Uterus (tissue), 4 donors: ENCODE results near the gene TBCA. TPM values are rescaled to one million over a fixed set of nuclear protein-coding genes. Genes with fewer than 3 reads are reported as not detected.

ENCODE experiments used
- DNase-seq, 2 donors: peaks; one replicate each; pipeline ENCODE4 v3.0.0-alpha.2; 2019 to 2020
- H3K27ac ChIP-seq, 2 donors: fragments of 200-600 bp; sonication (generic); 1 replicate in 1 of 2; 2 replicates in 1 of 2; pipeline ENCODE4 v1.5.1; 2016 to 2018
- H3K27me3 ChIP-seq, 2 donors: fragments of 200-600 bp; sonication (generic); one replicate each; pipeline ENCODE4 v1.5.1; 2018 to 2019; ENCODE audit warnings: control low read depth in 1 of 2
- H3K36me3 ChIP-seq, 2 donors: fragments of 200-600 bp; sonication (generic); one replicate each; pipeline ENCODE4 v1.5.1; 2019; ENCODE audit warnings: control low read depth in 1 of 2
- H3K4me1 ChIP-seq, 2 donors: fragments of 200-600 bp; sonication (generic); one replicate each; pipeline ENCODE4 v1.5.1; 2018 to 2019; ENCODE audit warnings: control low read depth in 1 of 2
- H3K4me3 ChIP-seq, 2 donors: fragments of 200-600 bp; sonication (generic); 1 replicate in 1 of 2; 2 replicates in 1 of 2; pipeline ENCODE4 v1.5.1; 2018 to 2019; ENCODE audit warnings: mild to moderate bottlenecking in 1 of 2
- H3K9me3 ChIP-seq, 2 donors: fragments of 200-600 bp; sonication (generic); one replicate each; pipeline ENCODE4 v1.5.1; 2019; ENCODE audit warnings: control low read depth in 1 of 2
- CTCF ChIP-seq, 4 experiments: fragments of 200-600 bp in 2 of 4; fragments of 450-650 bp in 2 of 4; sonication (generic) in 2 of 4; IDR thresholded peaks; one replicate each; pipeline ENCODE4 v1.5.1; 2016 to 2019; ENCODE audit warnings: antibody characterized with exemption in 4 of 4, mild to moderate bottlenecking in 2 of 4, moderate library complexity in 1 of 4
- POLR2A ChIP-seq, 2 donors: fragments of 450-650 bp; IDR thresholded peaks; one replicate each; pipeline ENCODE4 v1.6.1; 2016; ENCODE audit warnings: antibody characterized with exemption in 2 of 2, mild to moderate bottlenecking in 1 of 2, moderate library complexity in 1 of 2
- intact Hi-C: fragments of 100-400 bp; cut with DNase I; formaldehyde crosslinking; loops from one replicate; pipeline ENCODE4 v1.15.1; 2023; ENCODE audit warnings: low total_unique reads
- total RNA-seq, 4 donors: library from RNA; depleted of rRNA in 3 of 4; stranded (reverse); fragments of >200 nt in 3 of 4; gene quantifications; one replicate each; pipeline versions ENCODE4 v1.1.0 to v1.2.4, GENCODE V29; 2014 to 2023
- donor health status: DM: yes; HTN: yes; CAD: no.

TBCA gene
- total RNA-seq, 4 donors from 2014 or later = 64.6 to 178 (median 158) TPM

- no peak for DNase-seq
- Histone ChIP-seq H3K27me3 (no peaks in the 10 kb centered on the region), H3K27ac (no peak overlapping the region), H3K4me3 (no peak overlapping the region), H3K36me3 (no peaks in the 10 kb centered on the region), H3K9me3 (no peaks in the 10 kb centered on the region), H3K4me1 (no peaks in the 10 kb centered on the region)
- intact Hi-C loops = no loop called here
- TF ChIP-seq CTCF (IDR thresholded peaks at IDR 0.05) = no peak
- TF ChIP-seq POLR2A (IDR thresholded peaks at IDR 0.05) = no peak
These were observed 28.0 kb downstream of the TBCA start for GRCh38 chr5:77748160-77748559.

GRCh38 chr5:77744116-77744515, 32.0 kb downstream of the TBCA start:
- no peak overlapping the region for H3K4me3 ChIP-seq

DNA sequence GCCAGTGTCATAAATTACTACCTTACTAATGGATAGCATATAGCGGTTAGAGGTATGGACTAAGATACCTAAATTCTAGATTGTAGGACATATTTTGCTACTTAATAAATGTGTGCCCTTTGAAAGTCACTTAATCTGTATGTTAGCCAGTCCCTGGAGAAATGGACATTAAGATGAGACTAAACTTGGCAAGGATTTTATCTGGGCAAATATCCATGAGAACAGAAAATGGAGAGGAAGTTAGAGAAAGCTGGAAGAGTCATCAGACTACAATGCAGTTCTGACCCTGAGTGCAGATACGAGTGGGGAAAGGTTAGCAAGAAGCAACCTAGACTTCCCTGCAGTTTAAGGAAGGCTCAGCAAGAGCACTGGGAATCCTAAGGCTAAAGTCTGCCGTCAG, 33.0 kb downstream of the TBCA start:
- H3K36me3 ChIP-seq = no peaks in the 10 kb centered on the region
- no peak overlapping the region for H3K27ac ChIP-seq
- no peak for DNase-seq
- no peak overlapping the region for H3K4me3 ChIP-seq
- H3K4me1 ChIP-seq = no peaks in the 10 kb centered on the region
- intact Hi-C loops = no loop called here
- TF ChIP-seq CTCF (IDR thresholded peaks at IDR 0.05) = no peak
- TF ChIP-seq POLR2A (IDR thresholded peaks at IDR 0.05) = no peak
- no peaks in the 10 kb centered on the region for H3K9me3 ChIP-seq
- no peaks in the 10 kb centered on the region for H3K27me3 ChIP-seq

More at GRCh38 chr5:77744116-77744515, 32.0 kb downstream of the TBCA start:
- H3K27me3 ChIP-seq = no peaks in the 10 kb centered on the region
- H3K27ac ChIP-seq = no peak overlapping the region
- H3K9me3 ChIP-seq = no peaks in the 10 kb centered on the region
- no peaks in the 10 kb centered on the region for H3K4me1 ChIP-seq
- DNase-seq = no peak
- TF ChIP-seq POLR2A (IDR thresholded peaks at IDR 0.05) = no peak
- no peak for TF ChIP-seq CTCF (IDR thresholded peaks at IDR 0.05)
- intact Hi-C loops = no loop called here
- H3K36me3 ChIP-seq = no peaks in the 10 kb centered on the region

GRCh38 chr5:77741608-77742007, 34.5 kb downstream of the TBCA start:
- Histone ChIP-seq H3K4me1 (no peaks in the 10 kb centered on the region), H3K9me3 (no peaks in the 10 kb centered on the region), H3K36me3 (no peaks in the 10 kb centered on the region), H3K27ac (no peak overlapping the region), H3K27me3 (no peaks in the 10 kb centered on the region), H3K4me3 (no peak overlapping the region)
- TF ChIP-seq POLR2A (IDR thresholded peaks at IDR 0.05) = no peak
- no peak for TF ChIP-seq CTCF (IDR thresholded peaks at IDR 0.05)
- intact Hi-C loops = no loop called here
- no peak for DNase-seq

- H3K27ac ChIP-seq = no peak overlapping the region
- intact Hi-C loops = no loop called here
- H3K27me3 ChIP-seq = no peaks in the 10 kb centered on the region
- no peak for TF ChIP-seq CTCF (IDR thresholded peaks at IDR 0.05)
- TF ChIP-seq POLR2A (IDR thresholded peaks at IDR 0.05) = no peak
- no peaks in the 10 kb centered on the region for H3K36me3 ChIP-seq
- no peak for DNase-seq
- H3K4me1 ChIP-seq = no peaks in the 10 kb centered on the region
- no peaks in the 10 kb centered on the region for H3K9me3 ChIP-seq
- H3K4me3 ChIP-seq = no peak overlapping the region
These were observed 41.3 kb downstream of the TBCA start for GRCh38 chr5:77734885-77735284.
